K562 (cell line): ENCODE results near the gene MINK1. TPM values are rescaled to one million over a fixed set of nuclear protein-coding genes. Genes with fewer than 3 reads are reported as not detected.

ENCODE experiments used
- BDP1 ChIP-seq: IDR thresholded peaks from 3 replicates; pipeline ENCODE4 v1.6.1; 2011; ENCODE audit not compliant: insufficient read length, insufficient read depth
- GMEB1 ChIP-seq: fragments of 250-450 bp; sonication (Bioruptor Pico); IDR thresholded peaks from 2 replicates; pipeline ENCODE4 v1.4.0; 2020; ENCODE audit warnings: mild to moderate bottlenecking
- KAT7 ChIP-seq: sonication (generic); formaldehyde crosslinking; IDR thresholded peaks from 2 replicates; pipeline ENCODE4 v1.8.0; 2022; ENCODE audit warnings: missing genetic modification reagents, mild to moderate bottlenecking, borderline replicate concordance
- POU5F1 ChIP-seq: fragments of 150-350 bp; IDR thresholded peaks from 2 replicates; pipeline ENCODE4 v1.6.1; 2014; ENCODE audit warnings: borderline replicate concordance, low read length, low read depth, mild to moderate bottlenecking; ENCODE audit not compliant: partially characterized antibody
- RFX5 ChIP-seq: IDR thresholded peaks from 2 replicates; pipeline ENCODE4 v1.6.1; 2011; ENCODE audit warnings: low read depth, mild to moderate bottlenecking, improper control_type of control experiment, low read length
- ZBTB49 ChIP-seq: sonication (generic); formaldehyde crosslinking; IDR thresholded peaks from 2 replicates; pipeline ENCODE4 v1.8.0; 2022; ENCODE audit warnings: missing genetic modification reagents, mild to moderate bottlenecking, borderline replicate concordance
- ZNF277 ChIP-seq: fragments of 250-450 bp; sonication (Bioruptor Pico); IDR thresholded peaks from 2 replicates; pipeline ENCODE4 v1.8.0; 2022; ENCODE audit warnings: inconsistent platforms, mild to moderate bottlenecking, moderate library complexity, borderline replicate concordance
- ZNF407 ChIP-seq: fragments of 450-650 bp; IDR thresholded peaks from 2 replicates; pipeline ENCODE4 v1.6.1; 2016; ENCODE audit warnings: low read depth
- ZNF707 ChIP-seq: fragments of 250-450 bp; sonication (Bioruptor Pico); conservative IDR thresholded peaks from 2 replicates; pipeline ENCODE4 v1.8.0; 2022; ENCODE audit warnings: inconsistent platforms, mild to moderate bottlenecking, moderate library complexity
- polyA plus RNA-seq, 8 experiments: library from polyadenylated mRNA; depleted of rRNA in 4 of 8; stranded (reverse) in 5 of 8; unstranded in 3 of 8; fragments of >200 nt; fragmentation: Nextera tagmentation in 2 of 8; fragmentation: Illumina TruSeq in 1 of 8; extraction: Ambion mirVana in 2 of 8; extraction: Trizol in 1 of 8; gene quantifications; 2 replicates each; pipeline versions ENCODE4 v1.2.1 to v1.2.3, GENCODE V29; 2011 to 2014; ENCODE audit warnings: inconsistent platforms in 1 of 8, missing spikeins in 1 of 8
- total RNA-seq, 7 experiments: library from RNA; depleted of rRNA in 6 of 7; stranded (reverse); fragments of >200 nt in 6 of 7; fragmentation: Illumina TruSeq in 2 of 7; extraction: Trizol in 2 of 7; gene quantifications; 2 replicates each; pipeline versions ENCODE4 v1.2.1 to v1.2.3, GENCODE V29; 2011 to 2021; ENCODE audit warnings: low replicate concordance in 1 of 7

MINK1 gene
- total and polyA plus RNA-seq, 9 of the 15 experiments (the other 6 are each of a cell fraction or from before 2014, with no cell fraction given) = 0.11 to 54.2 (median 14.9) TPM

- no peak for TF ChIP-seq ZBTB49 (CRISPR knock-in tag)
- TF ChIP-seq ZNF707 (CRISPR knock-in tag) = no peak
- TF ChIP-seq BDP1 = no peak
- no peak for TF ChIP-seq POU5F1
- TF ChIP-seq RFX5 = no peak
- TF ChIP-seq GMEB1 (CRISPR knock-in tag) = peak; percentile 93
- TF ChIP-seq ZNF407 = no peak
- TF ChIP-seq KAT7 = no peak
- no peak for TF ChIP-seq ZNF277
Measured at GRCh38 chr17:4833178-4833940, at the start of gene MINK1 (continued).
